CD14-positive monocyte (primary cell): ENCODE data around the gene NTN4. TPM values are rescaled to one million over a fixed set of nuclear protein-coding genes. Genes with fewer than 3 reads are reported as not detected.

ENCODE experiments used
- DNase-seq, 3 donors: peaks; one replicate each; pipeline ENCODE4 v3.0.0-alpha.2; 2011 to 2022
- H2AFZ ChIP-seq: 2 replicates; pipeline ENCODE4 v1.6.0; 2012; ENCODE audit warnings: mild to moderate bottlenecking, low read depth, low read length, inconsistent platforms; ENCODE audit not compliant: insufficient read depth, poor library complexity, severe bottlenecking
- H3K27ac ChIP-seq, 2 donors: 1 replicate in 1 of 2; 2 replicates in 1 of 2; pipeline ENCODE4 v1.5.1; 2012 to 2013; ENCODE audit warnings: low read length in 2 of 2, control low read depth in 1 of 2, inconsistent platforms in 1 of 2, low read depth in 1 of 2, mild to moderate bottlenecking in 1 of 2
- H3K27me3 ChIP-seq, 2 donors: one replicate each; pipeline versions ENCODE4 v1.6.0 to v1.6.1; 2011 to 2013; ENCODE audit warnings: low read length in 2 of 2; ENCODE audit not compliant: control insufficient read depth in 2 of 2, insufficient read depth in 2 of 2
- H3K36me3 ChIP-seq, 2 donors: replicated peaks in 1 of 2; 1 replicate in 1 of 2; 2 replicates in 1 of 2; pipeline versions ENCODE4 v1.5.1 to v1.6.1; 2012 to 2013; ENCODE audit warnings: low read length in 2 of 2, control low read depth in 1 of 2, inconsistent platforms in 1 of 2, mild to moderate bottlenecking in 1 of 2; ENCODE audit not compliant: insufficient read depth in 2 of 2, control insufficient read depth in 1 of 2
- H3K4me1 ChIP-seq, 2 donors: 1 replicate in 1 of 2; 2 replicates in 1 of 2; pipeline versions ENCODE4 v1.5.1 to v1.6.1; 2012 to 2013; ENCODE audit warnings: low read length in 2 of 2, control low read depth in 1 of 2, inconsistent platforms in 1 of 2, mild to moderate bottlenecking in 1 of 2, moderate library complexity in 1 of 2; ENCODE audit not compliant: insufficient read depth in 2 of 2, control insufficient read depth in 1 of 2
- H3K4me2 ChIP-seq: replicated peaks from 2 replicates; pipeline ENCODE3; 2012; ENCODE audit warnings: low read length, moderate library complexity, mild to moderate bottlenecking; ENCODE audit not compliant: poor library complexity, severe bottlenecking; ENCODE audit errors: extremely low read depth
- H3K4me3 ChIP-seq, 3 experiments: fragments of 200-600 bp in 1 of 3; sonication (generic) in 1 of 3; replicated peaks in 1 of 3; 1 replicate in 2 of 3; 2 replicates in 1 of 3; pipeline ENCODE4 v1.5.1; 2011 to 2013; ENCODE audit warnings: low read length in 3 of 3, mild to moderate bottlenecking in 3 of 3, control low read depth in 2 of 3, low read depth in 2 of 3, inconsistent platforms in 1 of 3, moderate library complexity in 1 of 3
- H3K79me2 ChIP-seq: 2 replicates; pipeline ENCODE4 v1.6.0; 2012; ENCODE audit warnings: mild to moderate bottlenecking, control low read depth, inconsistent platforms, low read length, moderate library complexity; ENCODE audit not compliant: insufficient read depth
- H3K9ac ChIP-seq: 2 replicates; pipeline ENCODE4 v1.6.0; 2017; ENCODE audit warnings: low read length, mild to moderate bottlenecking; ENCODE audit not compliant: insufficient read depth, poor library complexity, severe bottlenecking
- H3K9me3 ChIP-seq, 2 donors: replicated peaks in 1 of 2; 1 replicate in 1 of 2; 2 replicates in 1 of 2; pipeline versions ENCODE4 v1.5.1 to v1.6.1; 2012 to 2013; ENCODE audit warnings: low read length in 2 of 2, control low read depth in 1 of 2; ENCODE audit not compliant: control insufficient read depth in 1 of 2, insufficient read depth in 1 of 2
- H4K20me1 ChIP-seq: 2 replicates; pipeline ENCODE4 v1.6.0; 2012; ENCODE audit warnings: mild to moderate bottlenecking, low read length, control low read depth, moderate library complexity; ENCODE audit not compliant: insufficient read depth
- H3K27ac Mint-ChIP-seq, 7 donors: one replicate each; pipeline ENCODE4 v1.8.0; 2020; ENCODE audit warnings: mild to moderate bottlenecking in 7 of 7, mixed read lengths in 7 of 7, moderate library complexity in 6 of 7, inconsistent platforms in 2 of 7
- H3K27me3 Mint-ChIP-seq, 3 donors: one replicate each; pipeline ENCODE4 v1.8.0; 2021 to 2022; ENCODE audit warnings: low read depth in 3 of 3, mild to moderate bottlenecking in 3 of 3, mixed read lengths in 3 of 3, moderate library complexity in 3 of 3, inconsistent platforms in 1 of 3
- H3K36me3 Mint-ChIP-seq, 2 donors: one replicate each; pipeline ENCODE4 v1.8.0; 2020; ENCODE audit warnings: mixed read lengths in 2 of 2, inconsistent platforms in 1 of 2, mild to moderate bottlenecking in 1 of 2
- H3K4me1 Mint-ChIP-seq: one replicate; pipeline ENCODE4 v1.8.0; 2020; ENCODE audit warnings: mild to moderate bottlenecking, mixed read lengths
- H3K4me3 Mint-ChIP-seq, 2 donors: one replicate each; pipeline ENCODE4 v1.8.0; 2020; ENCODE audit warnings: mild to moderate bottlenecking in 2 of 2, mixed read lengths in 2 of 2, moderate library complexity in 1 of 2
- H3K9me3 Mint-ChIP-seq, 7 donors: one replicate each; pipeline ENCODE4 v1.8.0; 2020 to 2022; ENCODE audit warnings: mixed read lengths in 7 of 7, mild to moderate bottlenecking in 6 of 7, moderate library complexity in 6 of 7, inconsistent platforms in 2 of 7
- CTCF ChIP-seq: fragments of 200-600 bp; IDR thresholded peaks from one replicate; pipeline ENCODE4 v1.8.0; 2022; ENCODE audit warnings: antibody characterized with exemption, mild to moderate bottlenecking
- WGBS: methylation state at CpG from one replicate; pipeline ENCODE4 v1.1.5; 2013; ENCODE audit warnings: missing lambda C conversion rate; ENCODE audit not compliant: insufficient coverage; 5-methylcytosine and 5-hydroxymethylcytosine counted together
- intact Hi-C, 2 donors: fragments of 100-400 bp; cut with micrococcal nuclease; formaldehyde crosslinking; loops; one replicate each; pipeline versions ENCODE4 v1.15.0 to v1.15.1; 2023
- polyA plus RNA-seq, 3 donors: library from polyadenylated mRNA; depleted of rRNA in 1 of 3; unstranded in 2 of 3; stranded (reverse) in 1 of 3; fragments of 300-500 nt in 2 of 3; fragments of >200 nt in 1 of 3; fragmentation: Illumina TruSeq in 2 of 3; gene quantifications; 1 replicate in 2 of 3; 2 replicates in 1 of 3; pipeline ENCODE4 v1.2.3, GENCODE V29; 2012 to 2021

The NTN4 gene
- polyA plus RNA-seq, 3 donors = not detected

- Histone ChIP-seq H3K36me3 (no peaks in the 10 kb centered on the region), H3K4me3 (no peak overlapping the region), H3K79me2 (no peaks in the 10 kb centered on the region), H3K27me3 (no peaks in the 10 kb centered on the region), H2AFZ (no peak overlapping the region), H4K20me1 (no peaks in the 10 kb centered on the region), H3K9ac (no peak overlapping the region), H3K27ac (no peak overlapping the region), H3K4me2 (no peak overlapping the region), H3K4me1 (no peaks in the 10 kb centered on the region), H3K9me3 (no peaks in the 10 kb centered on the region)
- Mint-ChIP-seq H3K4me1 (no peaks in the 10 kb centered on the region), H3K27ac (no peak overlapping the region), H3K4me3 (no peak overlapping the region), H3K27me3 (peaks cover 0 to 5% (median 5%) of the 10 kb centered on the region in 3 donors), H3K9me3 (peaks cover 0 to 9% (median 7%) of the 10 kb centered on the region in 7 donors), H3K36me3 (no peaks in the 10 kb centered on the region)
- WGBS = no CpG with 5 or more reads among the region's 1 CpG
- no peak for DNase-seq
- intact Hi-C loops = no loop called here
- TF ChIP-seq CTCF = no peak
These were observed 60.1 kb downstream of the NTN4 start for GRCh38 chr12:95730457-95730856.

GRCh38 chr12:95726903-95727302 lies 63.7 kb downstream of the NTN4 start:
- Histone ChIP-seq H3K9ac (no peak overlapping the region), H3K4me3 (no peak overlapping the region), H3K27ac (no peak overlapping the region), H3K79me2 (no peaks in the 10 kb centered on the region), H3K4me1 (no peaks in the 10 kb centered on the region), H3K27me3 (no peaks in the 10 kb centered on the region), H4K20me1 (no peaks in the 10 kb centered on the region), H3K9me3 (no peaks in the 10 kb centered on the region), H3K4me2 (no peak overlapping the region), H2AFZ (no peak overlapping the region), H3K36me3 (no peaks in the 10 kb centered on the region)
- TF ChIP-seq CTCF = no peak
- no peak for DNase-seq
- Mint-ChIP-seq H3K27ac (no peak overlapping the region), H3K27me3 (peaks cover 2 to 7% (median 5%) of the 10 kb centered on the region in 3 donors), H3K36me3 (no peaks in the 10 kb centered on the region), H3K9me3 (peaks cover 0 to 9% (median 7%) of the 10 kb centered on the region in 7 donors), H3K4me3 (no peak overlapping the region), H3K4me1 (no peaks in the 10 kb centered on the region)
- intact Hi-C loops = no loop called here
- no CpG with 5 or more reads among the region's 2 CpGs for WGBS
